H9 (cell line): ENCODE results near the gene KRT86. TPM values are rescaled to one million over a fixed set of nuclear protein-coding genes. Genes with fewer than 3 reads are reported as not detected.

Experiments
- DNase-seq: peaks from one replicate; pipeline ENCODE4 v3.0.0-alpha.2; 2017
- H2AFZ ChIP-seq: one replicate; pipeline ENCODE4 v1.6.1; 2013; ENCODE audit warnings: mild to moderate bottlenecking, low read length, control low read depth, moderate library complexity
- H2AK5ac ChIP-seq: 2 replicates; pipeline ENCODE4 v1.6.1; 2013; ENCODE audit warnings: low read length, control low read depth, mixed read lengths; ENCODE audit not compliant: insufficient read length
- H2BK120ac ChIP-seq: one replicate; pipeline ENCODE4 v1.6.1; 2013; ENCODE audit warnings: low read depth, mild to moderate bottlenecking, low read length, control low read depth, inconsistent platforms; ENCODE audit not compliant: poor library complexity, severe bottlenecking
- H2BK12ac ChIP-seq: 2 replicates; pipeline ENCODE4 v1.6.1; 2013; ENCODE audit warnings: low read length, control low read depth, mixed read lengths, low read depth; ENCODE audit not compliant: insufficient read length
- H2BK15ac ChIP-seq: 2 replicates; pipeline ENCODE4 v1.6.1; 2013; ENCODE audit warnings: low read depth, low read length, control low read depth
- H2BK20ac ChIP-seq: one replicate; pipeline ENCODE4 v1.6.1; 2013; ENCODE audit warnings: low read depth, mild to moderate bottlenecking, low read length, control low read depth, inconsistent platforms; ENCODE audit not compliant: poor library complexity, severe bottlenecking
- H2BK5ac ChIP-seq: 2 replicates; pipeline ENCODE4 v1.6.1; 2013; ENCODE audit warnings: low read length, control low read depth, mixed read lengths; ENCODE audit not compliant: insufficient read length
- H3K14ac ChIP-seq: 2 replicates; pipeline ENCODE4 v1.6.1; 2013; ENCODE audit warnings: low read length, control low read depth; ENCODE audit not compliant: insufficient read depth
- H3K18ac ChIP-seq: 2 replicates; pipeline ENCODE4 v1.6.1; 2013; ENCODE audit warnings: low read depth, mild to moderate bottlenecking, mixed read lengths, low read length, control low read depth; ENCODE audit not compliant: insufficient read length
- H3K23ac ChIP-seq: 2 replicates; pipeline ENCODE4 v1.6.1; 2013; ENCODE audit warnings: low read length, control low read depth, mixed read lengths, low read depth; ENCODE audit not compliant: insufficient read length
- H3K23me2 ChIP-seq: 2 replicates; pipeline ENCODE4 v1.6.1; 2013; ENCODE audit warnings: low read depth, mild to moderate bottlenecking, mixed read lengths, low read length, control low read depth; ENCODE audit not compliant: insufficient read length, poor library complexity, severe bottlenecking
- H3K27ac ChIP-seq: 2 replicates; pipeline ENCODE4 v1.5.1; 2013; ENCODE audit warnings: low read length, control low read depth, mixed read lengths, low read depth; ENCODE audit not compliant: insufficient read length
- H3K27me3 ChIP-seq: 2 replicates; pipeline ENCODE4 v1.6.1; 2013; ENCODE audit warnings: low read length, control low read depth, inconsistent platforms; ENCODE audit not compliant: insufficient read depth
- H3K4ac ChIP-seq: 2 replicates; pipeline ENCODE4 v1.6.1; 2013; ENCODE audit warnings: low read depth, mild to moderate bottlenecking, control low read depth, inconsistent platforms, low read length, moderate library complexity
- H3K4me1 ChIP-seq: 2 replicates; pipeline ENCODE4 v1.6.1; 2013; ENCODE audit warnings: low read length, control low read depth, inconsistent platforms; ENCODE audit not compliant: insufficient read depth
- H3K4me2 ChIP-seq: 2 replicates; pipeline ENCODE4 v1.6.1; 2013; ENCODE audit warnings: low read length, control low read depth, mixed read lengths; ENCODE audit not compliant: insufficient read length, insufficient read depth
- H3K56ac ChIP-seq: 2 replicates; pipeline ENCODE4 v1.6.1; 2013; ENCODE audit warnings: low read depth, mild to moderate bottlenecking, mixed read lengths, low read length, control low read depth; ENCODE audit not compliant: insufficient read length
- H3K79me1 ChIP-seq: 2 replicates; pipeline ENCODE4 v1.6.1; 2013; ENCODE audit warnings: low read depth, mild to moderate bottlenecking, moderate library complexity, low read length, control low read depth, inconsistent platforms; ENCODE audit not compliant: insufficient read depth, poor library complexity, severe bottlenecking
- H3K79me2 ChIP-seq: 2 replicates; pipeline ENCODE4 v1.6.1; 2013; ENCODE audit warnings: low read length, control low read depth, inconsistent platforms; ENCODE audit not compliant: insufficient read depth
- H3K9ac ChIP-seq: 2 replicates; pipeline ENCODE4 v1.6.1; 2013; ENCODE audit warnings: low read length, control low read depth, mixed read lengths; ENCODE audit not compliant: insufficient read length; ENCODE audit errors: extremely low read depth
- H3K9me3 ChIP-seq: one replicate; pipeline ENCODE4 v1.6.1; 2013; ENCODE audit warnings: low read depth, low read length, inconsistent platforms; ENCODE audit not compliant: control insufficient read depth
- H3T11ph ChIP-seq: one replicate; pipeline ENCODE4 v1.6.1; 2013; ENCODE audit warnings: mild to moderate bottlenecking, low read length, control low read depth, inconsistent platforms
- H4K20me1 ChIP-seq: one replicate; pipeline ENCODE4 v1.6.1; 2013; ENCODE audit not compliant: control insufficient read depth, insufficient read length, insufficient read depth
- H4K5ac ChIP-seq: 2 replicates; pipeline ENCODE4 v1.6.1; 2013; ENCODE audit warnings: low read depth, mild to moderate bottlenecking, mixed read lengths, low read length, control low read depth; ENCODE audit not compliant: insufficient read length
- H4K8ac ChIP-seq: replicated peaks from 2 replicates; pipeline ENCODE4 v1.6.1; 2013; ENCODE audit warnings: low read length, control low read depth, mixed read lengths, low read depth; ENCODE audit not compliant: insufficient read length
- H4K91ac ChIP-seq: 2 replicates; pipeline ENCODE4 v1.6.1; 2013; ENCODE audit warnings: low read depth, mild to moderate bottlenecking, moderate library complexity, mixed read lengths, low read length, control low read depth; ENCODE audit not compliant: insufficient read length
- H3K27ac Mint-ChIP-seq, 3 experiments: 2 replicates in 2 of 3; 3 replicates in 1 of 3; pipeline ENCODE4 v1.8.0; 2020 to 2021; ENCODE audit warnings: mixed read lengths in 3 of 3, mild to moderate bottlenecking in 1 of 3, moderate library complexity in 1 of 3
- H3K27me3 Mint-ChIP-seq: 2 replicates; pipeline ENCODE4 v1.8.0; 2021; ENCODE audit warnings: low read depth, mild to moderate bottlenecking, moderate library complexity, mixed read lengths
- H3K36me3 Mint-ChIP-seq, 3 experiments: 2 replicates in 2 of 3; 3 replicates in 1 of 3; pipeline ENCODE4 v1.8.0; 2020 to 2021; ENCODE audit warnings: low read depth in 3 of 3, mixed read lengths in 3 of 3; ENCODE audit not compliant: insufficient read depth in 1 of 3
- H3K4me1 Mint-ChIP-seq, 2 experiments: 2 replicates each; pipeline ENCODE4 v1.8.0; 2020; ENCODE audit warnings: mixed read lengths in 2 of 2
- H3K4me3 Mint-ChIP-seq, 2 experiments: 2 replicates in 1 of 2; 3 replicates in 1 of 2; pipeline ENCODE4 v1.8.0; 2020 to 2021; ENCODE audit warnings: mild to moderate bottlenecking in 2 of 2, mixed read lengths in 2 of 2, moderate library complexity in 1 of 2
- H3K9me3 Mint-ChIP-seq, 2 experiments: 2 replicates in 1 of 2; 3 replicates in 1 of 2; pipeline ENCODE4 v1.8.0; 2020; ENCODE audit warnings: mild to moderate bottlenecking in 2 of 2, mixed read lengths in 2 of 2, moderate library complexity in 1 of 2
- CTCF ChIP-seq: fragments of 200-600 bp; sonication (generic); conservative IDR thresholded peaks from 3 replicates; pipeline ENCODE4 v1.8.0; 2021; ENCODE audit warnings: antibody characterized with exemption, mild to moderate bottlenecking
- WGBS: extraction: QIAGEN DNeasy Blood & Tissue Kit; methylation state at CpG from one replicate; pipeline ENCODE4 v1.1.7; 2013; ENCODE audit warnings: missing lambda C conversion rate, low lambda C conversion rate, mixed read lengths; ENCODE audit not compliant: insufficient read length; ENCODE audit errors: extremely low coverage; 5-methylcytosine and 5-hydroxymethylcytosine counted together
- total RNA-seq: library from RNA; stranded (reverse); gene quantifications from 2 replicates; pipeline ENCODE4 v1.2.1, GENCODE V29; 2021

KRT86 gene
- total RNA-seq, 1 experiment from 2014 or later = not detected

- no peak overlapping the region for H3K4me3 Mint-ChIP-seq
Measured at GRCh38 chr12:52305921-52306705, 31.7 kb downstream of the KRT86 start.

More at GRCh38 chr12:52305921-52306705, 31.7 kb downstream of the KRT86 start:
- Histone ChIP-seq H4K91ac (no peak overlapping the region), H4K20me1 (peaks cover under 1% of the 10 kb centered on the region), H2BK15ac (no peak overlapping the region), H3K56ac (no peak overlapping the region), H4K8ac (no peak overlapping the region), H3K79me1 (no peaks in the 10 kb centered on the region), H3K9ac (no peak overlapping the region), H3K27me3 (peaks cover 13% of the 10 kb centered on the region; the same call in 1 of the 2 replicates), H3K18ac (no peak overlapping the region), H2BK5ac (no peak overlapping the region), H3K9me3 (no peaks in the 10 kb centered on the region), H3K23ac (no peak overlapping the region), H2BK12ac (no peak overlapping the region), H3K4ac (no peak overlapping the region), H2AK5ac (no peak overlapping the region), H2AFZ (no peak overlapping the region), H3K14ac (no peak overlapping the region), H4K5ac (no peak overlapping the region), H3T11ph (no peak overlapping the region), H2BK20ac (no peak overlapping the region), H3K4me2 (no peak overlapping the region), H3K23me2 (peaks cover 9% of the 10 kb centered on the region), H3K79me2 (no peaks in the 10 kb centered on the region), H2BK120ac (no peak overlapping the region), H3K4me1 (no peaks in the 10 kb centered on the region; the same call in 1 of the 2 replicates), H3K27ac (no peak overlapping the region)
- H3K27me3 Mint-ChIP-seq = peaks cover 59% of the 10 kb centered on the region
- H3K9me3 Mint-ChIP-seq = no peaks in the 10 kb centered on the region
- WGBS = no CpG with 5 or more reads among the region's 11 CpGs
- DNase-seq = no peak
- H3K4me1 Mint-ChIP-seq = peaks cover 14% of the 10 kb centered on the region in 2 experiments
- no peaks in the 10 kb centered on the region for H3K36me3 Mint-ChIP-seq
- TF ChIP-seq CTCF = peak; percentile 62
- H3K27ac Mint-ChIP-seq = no peak overlapping the region
